SHP77 treated with DMSO at 0.1 percent for 48 hours (cell line): ENCODE results near the gene CD27.
A peak's percentile ranks its signal among the peaks of the same experiment; 100 is the strongest.
"Not testable (repeated sequence)": the region's sequence is repeated elsewhere in the genome, so short reads cannot be mapped to it uniquely, and the experiment has no call there.

Experiments
- DNase-seq: peaks from one replicate; lab custom pipeline; 2025; lab: John Stamatoyannopoulos, UW

CD27 gene

GRCh38 chr12:6444704-6445688 lies at the start of gene CD27:
TSS of gene CD27 (plus strand) at chr12:6444955. CDS start at chr12:6445096, 141 bp downstream.
- DNase-seq = no peak

GRCh38 chr12:6396031-6396430 lies 48.7 kb upstream of the CD27 start:
- no peak for DNase-seq

- no peak for DNase-seq
Observed at GRCh38 chr12:6399884-6400644, 44.7 kb upstream of the CD27 start.

- DNase-seq = no peak
Observed at GRCh38 chr12:6404390-6404789, 40.4 kb upstream of the CD27 start.

- no peak for DNase-seq
Observed at GRCh38 chr12:6405963-6406362, 38.8 kb upstream of the CD27 start.

- no peak for DNase-seq
Observed at GRCh38 chr12:6407236-6407954, 37.4 kb upstream of the CD27 start.

GRCh38 chr12:6416596-6416995 lies 28.2 kb upstream of the CD27 start:
- no peak for DNase-seq

- DNase-seq = no peak
Observed at GRCh38 chr12:6418796-6419195, 26.0 kb upstream of the CD27 start.

- DNase-seq = no peak
Observed at GRCh38 chr12:6420364-6420763, 24.4 kb upstream of the CD27 start.

- DNase-seq = peak; percentile 45
Observed at GRCh38 chr12:6423267-6424007, 21.3 kb upstream of the CD27 start.

GRCh38 chr12:6424008-6424347 lies 20.8 kb upstream of the CD27 start:
- DNase-seq = no peak

- DNase-seq = no peak
Observed at GRCh38 chr12:6424866-6425265, 19.9 kb upstream of the CD27 start.

- DNase-seq = no peak
Observed at GRCh38 chr12:6425590-6426531, 18.9 kb upstream of the CD27 start.

GRCh38 chr12:6426882-6427671 lies 17.7 kb upstream of the CD27 start:
- DNase-seq = no peak

GRCh38 chr12:6427796-6428195 lies 17.0 kb upstream of the CD27 start:
- not testable (repeated sequence) for DNase-seq

GRCh38 chr12:6428326-6428725 lies 16.4 kb upstream of the CD27 start:
- no peak for DNase-seq

GRCh38 chr12:6430124-6430989 lies 14.4 kb upstream of the CD27 start:
- DNase-seq = peak; percentile 10

GRCh38 chr12:6432991-6433390 lies 11.8 kb upstream of the CD27 start:
- no peak for DNase-seq
